DMS53 (cell line): Measurements from ENCODE around the gene ZBTB39.
A peak's percentile ranks its signal among the peaks of the same experiment; 100 is the strongest.
"Not testable (repeated sequence)": the region's sequence is repeated elsewhere in the genome, so short reads cannot be mapped to it uniquely, and the experiment has no call there.

ENCODE experiments used
- DNase-seq: peaks from one replicate; lab custom pipeline; 2025; lab: John Stamatoyannopoulos, UW

Gene ZBTB39, protein sequence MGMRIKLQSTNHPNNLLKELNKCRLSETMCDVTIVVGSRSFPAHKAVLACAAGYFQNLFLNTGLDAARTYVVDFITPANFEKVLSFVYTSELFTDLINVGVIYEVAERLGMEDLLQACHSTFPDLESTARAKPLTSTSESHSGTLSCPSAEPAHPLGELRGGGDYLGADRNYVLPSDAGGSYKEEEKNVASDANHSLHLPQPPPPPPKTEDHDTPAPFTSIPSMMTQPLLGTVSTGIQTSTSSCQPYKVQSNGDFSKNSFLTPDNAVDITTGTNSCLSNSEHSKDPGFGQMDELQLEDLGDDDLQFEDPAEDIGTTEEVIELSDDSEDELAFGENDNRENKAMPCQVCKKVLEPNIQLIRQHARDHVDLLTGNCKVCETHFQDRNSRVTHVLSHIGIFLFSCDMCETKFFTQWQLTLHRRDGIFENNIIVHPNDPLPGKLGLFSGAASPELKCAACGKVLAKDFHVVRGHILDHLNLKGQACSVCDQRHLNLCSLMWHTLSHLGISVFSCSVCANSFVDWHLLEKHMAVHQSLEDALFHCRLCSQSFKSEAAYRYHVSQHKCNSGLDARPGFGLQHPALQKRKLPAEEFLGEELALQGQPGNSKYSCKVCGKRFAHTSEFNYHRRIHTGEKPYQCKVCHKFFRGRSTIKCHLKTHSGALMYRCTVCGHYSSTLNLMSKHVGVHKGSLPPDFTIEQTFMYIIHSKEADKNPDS

DNA sequence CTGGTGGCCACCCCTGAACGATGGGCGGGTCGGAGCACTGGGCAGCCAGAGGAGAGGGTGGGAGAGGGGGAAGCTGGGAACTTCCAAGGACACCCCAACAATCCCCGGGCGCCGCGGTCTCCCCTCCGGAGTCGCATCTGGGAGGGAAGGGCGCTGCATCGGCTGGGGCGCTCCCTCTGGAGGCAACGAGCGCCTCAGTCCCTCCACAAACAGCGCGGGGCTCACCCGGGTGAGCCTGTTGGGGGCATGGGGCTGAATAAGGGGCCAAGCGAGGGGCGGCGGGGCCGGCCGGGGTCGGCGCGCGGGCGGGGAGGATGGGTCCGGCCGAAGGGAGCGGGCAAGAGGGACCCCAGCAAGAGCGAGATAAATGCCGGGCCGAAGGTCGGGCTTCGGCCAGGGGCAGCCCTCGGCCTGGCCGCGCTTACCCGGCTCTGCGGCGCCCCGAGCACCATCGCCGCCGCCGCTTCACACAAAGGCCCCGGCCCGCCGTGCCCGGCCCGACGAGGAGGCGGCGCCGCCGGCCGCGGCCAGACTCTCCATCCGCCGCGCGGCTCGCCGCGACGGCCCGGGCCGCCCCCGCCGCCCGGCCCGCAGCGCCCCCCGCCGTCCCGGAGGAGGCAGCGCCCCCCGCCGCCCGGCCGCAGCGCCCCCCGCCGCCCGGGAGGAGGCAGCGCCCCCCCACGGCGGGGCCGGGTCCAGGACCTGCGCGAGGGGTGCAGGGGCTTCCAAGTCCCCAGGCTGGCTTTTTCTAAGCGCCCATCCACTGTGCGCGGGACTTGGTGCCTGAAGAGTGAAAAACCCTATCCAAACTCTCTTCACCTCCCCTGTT, at the start of gene ZBTB39:
ZBTB39 (minus strand) TSS at position 567 of the 829 bp plus-strand sequence. CDS start 1,629 bp downstream, outside the sequence.
- DNase-seq: peak; percentile 91

GRCh38 chr12:57055824-57056223, 49.5 kb upstream of the ZBTB39 start:
- DNase-seq: no peak

- DNase-seq: not testable (repeated sequence)
These were observed 47.6 kb upstream of the ZBTB39 start for GRCh38 chr12:57053901-57054300.

- DNase-seq: not testable (repeated sequence)
These were observed 46.8 kb upstream of the ZBTB39 start for GRCh38 chr12:57053146-57053545.

- DNase-seq: no peak
These were observed 44.7 kb upstream of the ZBTB39 start for GRCh38 chr12:57051011-57051410.

GRCh38 chr12:57049890-57050289, 43.5 kb upstream of the ZBTB39 start, which contains the start of gene MYO1A:
TSS of gene MYO1A (minus strand) at chr12:57050129. CDS start at chr12:57048323, 1,806 bp downstream.
- no peak for DNase-seq

GRCh38 chr12:57049119-57049446, 42.7 kb upstream of the ZBTB39 start:
- DNase-seq: no peak

- no peak for DNase-seq
These were observed 42.2 kb upstream of the ZBTB39 start for GRCh38 chr12:57048423-57049118.

DNA sequence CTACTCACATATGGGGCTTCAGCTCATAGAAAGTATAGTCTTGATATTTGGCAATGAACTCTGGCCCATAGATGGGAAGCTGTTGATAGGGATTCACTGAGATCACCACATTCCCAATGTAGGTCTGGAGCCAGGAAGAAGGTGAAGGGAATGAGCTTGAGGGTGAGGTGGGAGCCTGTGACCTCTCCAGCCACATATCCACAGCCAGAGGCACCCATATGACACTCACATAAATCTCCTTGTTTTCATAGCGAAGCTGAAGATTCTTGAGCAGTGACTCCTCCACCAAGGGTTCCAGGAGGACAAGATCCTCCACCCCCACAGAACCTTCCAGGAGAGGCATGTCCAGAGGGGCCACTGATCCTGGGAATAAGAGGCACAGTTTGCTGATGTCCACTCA, 41.6 kb upstream of the ZBTB39 start:
- DNase-seq: no peak

- no peak for DNase-seq
These were observed 40.9 kb upstream of the ZBTB39 start for GRCh38 chr12:57046947-57047890.

DNA sequence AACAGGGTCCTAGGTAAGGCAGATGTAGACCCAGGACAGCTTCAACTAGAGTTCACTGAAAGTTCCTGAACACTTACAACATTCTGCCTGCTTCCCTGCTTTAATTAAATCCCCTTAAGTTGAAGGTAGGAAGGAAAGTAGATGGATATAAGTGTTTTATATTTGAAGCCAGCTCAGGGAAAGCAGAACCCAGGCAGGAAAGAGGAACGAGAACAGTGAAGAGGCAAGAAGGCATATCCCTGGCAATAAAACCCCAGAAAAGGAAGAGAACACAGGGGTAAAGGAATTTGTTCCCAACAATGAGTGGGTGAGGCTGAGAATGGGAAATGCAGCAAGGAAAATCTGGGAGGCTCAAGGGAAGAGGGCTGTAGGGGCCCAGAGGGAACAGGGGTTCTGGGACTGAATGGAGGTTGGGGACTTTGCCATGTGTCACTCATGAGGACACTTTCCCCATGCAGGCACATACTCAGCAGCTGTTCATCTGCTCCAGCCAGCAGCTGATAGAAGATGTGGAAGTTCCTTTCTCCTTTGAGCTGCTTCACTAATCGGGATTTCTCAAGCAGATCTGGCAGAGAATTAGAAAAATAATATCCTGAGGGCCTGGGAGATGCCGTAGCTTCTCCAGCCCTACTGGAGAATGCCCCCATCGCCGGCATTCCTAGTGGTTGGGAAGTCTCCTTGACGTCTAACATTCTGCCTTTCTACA, 39.9 kb upstream of the ZBTB39 start:
- no peak for DNase-seq

- DNase-seq: no peak
These were observed 38.5 kb upstream of the ZBTB39 start for GRCh38 chr12:57044889-57045288.

- no peak for DNase-seq
These were observed 38.1 kb upstream of the ZBTB39 start for GRCh38 chr12:57044468-57044867.

DNA sequence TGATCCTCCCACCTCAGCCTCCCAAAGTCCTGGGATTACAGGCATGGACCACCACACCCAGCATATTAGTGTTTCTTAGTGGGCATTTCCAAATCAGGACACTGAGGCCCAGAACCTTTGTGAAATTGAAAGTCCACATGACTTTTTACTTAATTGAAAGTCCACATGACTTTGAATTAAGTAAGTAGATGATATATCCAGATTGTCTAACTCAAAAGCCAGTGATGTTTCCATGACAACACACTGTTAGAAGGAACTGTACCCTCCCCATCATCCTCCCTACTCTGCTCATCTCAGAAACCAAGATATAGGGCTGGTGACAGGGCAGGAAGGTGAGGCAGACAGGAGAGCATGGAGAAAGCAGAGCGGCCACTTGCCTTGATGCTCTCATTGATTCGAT, 36.3 kb upstream of the ZBTB39 start:
- no peak for DNase-seq

- DNase-seq: no peak
These were observed 34.4 kb upstream of the ZBTB39 start for GRCh38 chr12:57040750-57041149.

DNA sequence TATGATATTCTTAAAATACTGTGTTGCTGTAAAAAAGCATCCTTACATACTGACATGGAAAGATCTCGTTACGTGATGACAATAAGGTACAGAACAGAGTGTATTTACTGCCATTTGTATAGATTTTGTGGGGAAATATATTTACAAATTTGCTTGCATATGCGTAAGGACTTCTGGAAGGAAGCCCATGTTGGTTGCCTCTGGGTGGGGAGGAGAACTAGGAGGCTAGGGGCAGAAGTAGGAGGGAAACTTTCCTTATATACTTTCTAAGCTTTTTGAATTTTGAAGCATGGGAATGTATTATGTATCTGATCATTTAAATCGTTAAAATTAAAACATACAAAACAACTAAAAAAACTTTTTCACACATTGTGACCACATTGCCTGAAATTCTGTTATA, 33.9 kb upstream of the ZBTB39 start:
- DNase-seq: no peak

GRCh38 chr12:57039016-57039798, 32.9 kb upstream of the ZBTB39 start:
- DNase-seq: no peak

- DNase-seq: no peak
These were observed 30.9 kb upstream of the ZBTB39 start for GRCh38 chr12:57037264-57037663.

- peak; percentile 19 for DNase-seq
These were observed 27.1 kb upstream of the ZBTB39 start for GRCh38 chr12:57033431-57033830.
